GM23248 (cell line): ENCODE measurements around the gene APBB1IP. TPM values are rescaled to one million over a fixed set of nuclear protein-coding genes. Genes with fewer than 3 reads are reported as not detected.

Source experiments
- DNase-seq: peaks from one replicate; pipeline ENCODE4 v3.0.0-alpha.2; 2015
- H2AFZ ChIP-seq: fragments of 200-600 bp; sonication (generic); 2 replicates; pipeline ENCODE4 v1.6.1; 2016; ENCODE audit warnings: antibody characterized with exemption
- H3F3A ChIP-seq: fragments of 200-600 bp; sonication (generic); 2 replicates; pipeline ENCODE4 v1.6.1; 2016; ENCODE audit warnings: mild to moderate bottlenecking, antibody characterized with exemption, mixed run types; ENCODE audit not compliant: insufficient read depth
- H3K27ac ChIP-seq: fragments of 200-600 bp; sonication (generic); 2 replicates; pipeline ENCODE4 v1.5.1; 2016; ENCODE audit warnings: mild to moderate bottlenecking
- H3K27me3 ChIP-seq: fragments of 200-600 bp; sonication (generic); replicated peaks from 2 replicates; pipeline ENCODE4 v1.6.1; 2016; ENCODE audit warnings: mild to moderate bottlenecking; ENCODE audit not compliant: insufficient read depth
- H3K36me3 ChIP-seq: fragments of 200-600 bp; sonication (generic); 2 replicates; pipeline ENCODE4 v1.6.1; 2016; ENCODE audit warnings: low read depth, mild to moderate bottlenecking
- H3K4me1 ChIP-seq: fragments of 200-600 bp; sonication (generic); 2 replicates; pipeline ENCODE4 v1.6.1; 2016; ENCODE audit warnings: mild to moderate bottlenecking; ENCODE audit not compliant: insufficient read depth
- H3K4me2 ChIP-seq: fragments of 200-600 bp; sonication (generic); one replicate; pipeline ENCODE4 v1.6.1; 2016; ENCODE audit warnings: mild to moderate bottlenecking; ENCODE audit not compliant: unreplicated experiment
- H3K4me3 ChIP-seq: fragments of 200-600 bp; sonication (generic); 2 replicates; pipeline ENCODE4 v1.5.1; 2016; ENCODE audit warnings: mild to moderate bottlenecking
- H3K79me2 ChIP-seq: fragments of 200-600 bp; sonication (generic); 2 replicates; pipeline ENCODE4 v1.6.1; 2016; ENCODE audit warnings: mild to moderate bottlenecking; ENCODE audit not compliant: insufficient read depth
- H3K9ac ChIP-seq: fragments of 200-600 bp; sonication (generic); 2 replicates; pipeline ENCODE4 v1.6.1; 2016; ENCODE audit warnings: mild to moderate bottlenecking
- H3K9me2 ChIP-seq: fragments of 200-600 bp; sonication (generic); 2 replicates; pipeline ENCODE4 v1.6.1; 2016; ENCODE audit warnings: mixed run types, mild to moderate bottlenecking, moderate library complexity; ENCODE audit not compliant: insufficient read depth
- H3K9me3 ChIP-seq: fragments of 200-600 bp; sonication (generic); one replicate; pipeline ENCODE4 v1.6.1; 2017; ENCODE audit warnings: low read depth
- H4K20me1 ChIP-seq: fragments of 200-600 bp; sonication (generic); 2 replicates; pipeline ENCODE4 v1.6.0; 2016; ENCODE audit not compliant: insufficient read depth
- EZH2 ChIP-seq: fragments of 200-600 bp; sonication (generic); IDR thresholded peaks from 2 replicates; pipeline ENCODE4 v1.6.1; 2018; ENCODE audit warnings: antibody characterized with exemption, mild to moderate bottlenecking; ENCODE audit not compliant: insufficient read depth, poor library complexity, severe bottlenecking
- EZH2phosphoT487 ChIP-seq: fragments of 200-600 bp; sonication (generic); IDR thresholded peaks from 2 replicates; pipeline ENCODE4 v1.6.1; 2018; ENCODE audit warnings: antibody characterized with exemption, moderate library complexity, mild to moderate bottlenecking, low read depth; ENCODE audit not compliant: insufficient read depth
- WGBS, 2 experiments: methylation state at CpG; one replicate each; pipeline ENCODE4 v1.1.6; 2015 to 2017; ENCODE audit warnings: low lambda C conversion rate in 2 of 2, low coverage in 1 of 2; ENCODE audit errors: missing lambda C conversion rate in 2 of 2; 5-methylcytosine and 5-hydroxymethylcytosine counted together
- in situ Hi-C: fragments of 300-500 bp; cut with MboI; formaldehyde crosslinking; loops from 2 replicates; pipeline ENCODE4 v1.15.0; 2020
- polyA plus RNA-seq: library from polyadenylated mRNA; unstranded; fragments of >200 nt; fragmentation: Nextera tagmentation; extraction: Ambion mirVana; gene quantifications from 2 replicates; pipeline ENCODE4 v1.2.1, GENCODE V29; 2016
- total RNA-seq: library from RNA; depleted of rRNA; stranded (reverse); fragments of >200 nt; shearing (Covaris generic); gene quantifications from 2 replicates; pipeline ENCODE4 v1.2.3, GENCODE V29; 2014

Gene APBB1IP
- total and polyA plus RNA-seq, 2 experiments from 2014 or later: 9.4 to 25.0 TPM

DNA sequence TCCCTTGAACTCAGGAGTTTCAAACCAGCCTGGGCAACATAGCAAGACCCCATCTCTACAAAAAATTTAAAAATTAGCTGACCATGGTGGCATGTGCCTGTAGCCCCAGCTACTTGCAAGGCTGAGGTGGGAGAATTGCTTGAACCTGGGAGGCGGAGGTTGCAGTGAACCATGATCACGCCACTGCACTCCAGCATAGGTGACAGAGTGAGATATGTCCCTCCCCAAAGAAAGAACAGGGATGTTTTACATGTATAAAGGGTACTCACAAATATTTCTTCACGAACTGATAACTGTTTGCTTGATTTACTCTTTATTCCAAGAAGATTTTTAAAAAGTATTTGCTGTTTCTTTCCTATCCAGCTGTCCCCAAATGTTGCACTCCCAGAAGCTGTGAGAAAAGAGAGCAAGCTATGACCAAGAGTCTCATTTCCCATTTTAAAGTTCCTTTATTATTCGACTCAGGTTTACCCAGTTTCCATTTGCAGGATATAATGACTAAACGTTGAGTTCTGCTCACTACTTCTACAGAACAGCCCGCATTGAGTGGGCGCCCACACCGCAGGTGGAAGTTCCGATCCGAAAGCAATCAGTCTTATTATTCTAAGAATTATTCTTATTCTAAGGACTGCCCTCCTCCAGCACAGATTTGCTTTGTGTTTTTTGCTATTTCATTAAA lies 90.7 kb downstream of the APBB1IP start:
- Histone ChIP-seq H3K36me3 (peaks cover 19% of the 10 kb centered on the region), H3K9ac (no peak overlapping the region), H3K4me3 (no peak overlapping the region), H3K9me2 (no peaks in the 10 kb centered on the region), H3K27me3 (no peaks in the 10 kb centered on the region), H3F3A (0 out of 2 replicates have a peak, but pooled peaks cover 5% of the 10 kb centered on the region), H4K20me1 (no peaks in the 10 kb centered on the region), H3K4me2 (no peak overlapping the region), H2AFZ (no peak overlapping the region), H3K9me3 (no peaks in the 10 kb centered on the region), H3K27ac (no peak overlapping the region), H3K4me1 (no peaks in the 10 kb centered on the region), H3K79me2 (no peaks in the 10 kb centered on the region)
- TF ChIP-seq EZH2phosphoT487 (no peak), EZH2 (no peak)
- DNase-seq: no peak
- in situ Hi-C loops: no loop called here
- 89 to 90% methylated on average over 10 of the region's 10 CpGs for WGBS, 2 experiments

DNA sequence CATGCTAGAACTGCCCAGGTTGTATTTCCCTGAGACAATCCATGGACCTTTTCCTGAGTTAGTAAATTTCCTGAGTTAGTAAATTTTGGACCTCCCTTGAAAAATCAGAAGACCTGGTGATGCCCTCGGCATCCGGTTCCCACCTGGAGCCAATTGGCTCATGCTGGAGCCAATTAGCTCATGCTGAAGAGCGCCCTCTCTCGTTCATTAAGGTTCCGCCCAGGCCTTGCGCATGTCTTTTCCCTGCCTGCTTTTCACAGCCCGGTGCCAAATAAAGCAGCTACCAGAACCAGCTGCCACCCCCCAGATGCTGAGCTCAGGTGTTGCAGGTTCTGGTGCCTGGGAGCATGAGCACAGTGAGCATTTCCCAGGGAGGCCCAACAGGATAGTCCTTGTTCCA lies 96.2 kb downstream of the APBB1IP start:
- H2AFZ ChIP-seq: no peak overlapping the region
- in situ Hi-C loops: no loop called here
- WGBS, 2 experiments: 82% methylated on average over 7 of the region's 7 CpGs

DNA sequence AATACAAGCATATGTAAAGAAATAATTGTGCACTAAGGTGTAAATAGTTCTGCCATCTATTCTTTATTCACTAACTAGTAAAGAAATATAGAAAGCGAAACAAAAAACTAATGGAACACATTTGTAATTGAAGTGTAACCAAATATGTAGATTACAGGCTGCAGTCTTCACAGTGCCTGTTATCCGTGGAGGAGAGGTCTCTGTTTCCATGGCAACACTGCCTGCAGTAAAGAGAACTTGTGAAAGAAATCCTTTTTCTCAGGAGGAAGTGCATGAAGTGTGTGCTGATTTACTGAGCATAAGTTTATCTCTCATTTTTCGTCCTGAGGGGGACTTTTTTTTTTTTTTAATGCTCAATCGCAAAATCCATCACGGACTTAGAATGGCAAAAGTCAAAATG lies 102.5 kb downstream of the APBB1IP start:
- H3K4me3 ChIP-seq: no peak overlapping the region
- no peaks in the 10 kb centered on the region for H3K27me3 ChIP-seq
- H3K36me3 ChIP-seq: peaks cover 23% of the 10 kb centered on the region
- H3K9ac ChIP-seq: no peak overlapping the region
- H4K20me1 ChIP-seq: no peaks in the 10 kb centered on the region
- 59 to 76% methylated on average over 5 of the region's 5 CpGs for WGBS, 2 experiments
- no peak overlapping the region for H3K4me2 ChIP-seq
- H3K4me1 ChIP-seq: no peaks in the 10 kb centered on the region
- H3K9me3 ChIP-seq: no peaks in the 10 kb centered on the region
- in situ Hi-C loops: no loop called here
- H3K27ac ChIP-seq: no peak overlapping the region
- no peaks in the 10 kb centered on the region for H3K9me2 ChIP-seq
- no peak for DNase-seq
- H3K79me2 ChIP-seq: no peaks in the 10 kb centered on the region
- TF ChIP-seq EZH2phosphoT487: no peak
- no peak for TF ChIP-seq EZH2
- no peaks in the 10 kb centered on the region; the same call in 1 of the 2 replicates for H3F3A ChIP-seq
- no peak overlapping the region for H2AFZ ChIP-seq

More for the DNA sequence above, 96.2 kb downstream of the APBB1IP start:
- H3K4me3 ChIP-seq: no peak overlapping the region
- H3K79me2 ChIP-seq: no peaks in the 10 kb centered on the region
- H3K4me1 ChIP-seq: no peaks in the 10 kb centered on the region
- no peaks in the 10 kb centered on the region for H3F3A ChIP-seq
- H3K9ac ChIP-seq: no peak overlapping the region
- no peak overlapping the region for H3K4me2 ChIP-seq
- TF ChIP-seq EZH2 (no peak), EZH2phosphoT487 (no peak)
- no peaks in the 10 kb centered on the region for H3K9me3 ChIP-seq
- H4K20me1 ChIP-seq: no peaks in the 10 kb centered on the region
- H3K36me3 ChIP-seq: peaks cover 22% of the 10 kb centered on the region
- H3K9me2 ChIP-seq: no peaks in the 10 kb centered on the region
- H3K27ac ChIP-seq: no peak overlapping the region
- DNase-seq: peak; percentile 8
- H3K27me3 ChIP-seq: no peaks in the 10 kb centered on the region

DNA sequence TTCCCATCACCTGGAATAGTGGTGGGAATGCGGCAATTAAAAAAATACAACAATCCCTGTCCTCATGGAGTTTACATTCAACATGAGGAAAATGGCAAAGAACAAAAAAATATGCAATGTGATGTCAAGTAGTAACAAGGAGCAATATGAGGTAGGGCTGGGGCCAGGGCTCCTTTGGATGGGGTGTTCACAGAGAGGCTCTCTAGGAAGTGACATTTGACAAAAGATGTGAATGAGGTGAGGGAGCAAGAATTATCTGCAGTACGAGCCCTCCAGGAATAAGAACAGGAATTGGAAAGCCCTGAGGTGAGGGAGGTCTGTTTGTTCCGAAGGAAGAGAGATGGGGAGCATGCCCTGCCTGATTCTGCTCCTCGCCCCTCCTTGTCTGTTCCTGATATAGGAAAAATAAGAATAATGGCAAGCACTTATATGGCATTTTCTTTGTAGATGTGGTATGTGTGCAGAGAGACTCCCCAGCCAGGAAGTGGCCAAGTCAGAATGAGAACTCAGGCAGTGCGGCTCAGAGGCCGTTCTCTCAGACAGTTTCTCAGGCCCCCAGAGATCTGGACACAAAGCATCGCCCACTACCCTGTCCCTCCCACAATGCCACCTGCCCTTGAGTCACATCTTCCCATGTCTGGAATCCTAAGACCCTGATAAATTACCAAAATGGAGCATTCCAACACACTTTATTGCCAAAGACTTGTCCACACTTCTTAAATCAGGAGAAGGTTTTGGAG lies 105.6 kb downstream of the APBB1IP start:
- no peaks in the 10 kb centered on the region for H3K9me2 ChIP-seq
- no peak overlapping the region for H2AFZ ChIP-seq
- H3F3A ChIP-seq: no peaks in the 10 kb centered on the region; the same call in 1 of the 2 replicates
- no peak overlapping the region for H3K27ac ChIP-seq
- no peaks in the 10 kb centered on the region for H4K20me1 ChIP-seq
- H3K4me2 ChIP-seq: no peak overlapping the region
- TF ChIP-seq EZH2 (no peak), EZH2phosphoT487 (no peak)
- 91 to 92% methylated on average over 7 of the region's 7 CpGs for WGBS, 2 experiments
- peaks cover 15% of the 10 kb centered on the region for H3K36me3 ChIP-seq
- H3K9me3 ChIP-seq: no peaks in the 10 kb centered on the region
- H3K79me2 ChIP-seq: no peaks in the 10 kb centered on the region
- no peak for DNase-seq
- H3K27me3 ChIP-seq: no peaks in the 10 kb centered on the region
- H3K4me1 ChIP-seq: no peaks in the 10 kb centered on the region
- H3K4me3 ChIP-seq: no peak overlapping the region
- no peak overlapping the region for H3K9ac ChIP-seq
- in situ Hi-C loops: no loop called here
